ENCODE measurements around the gene SEMA5B.

Gene SEMA5B

GRCh38 chr3:122929188-122930062 lies 98.1 kb downstream of the SEMA5B start:
- H3K4me3 ChIP-seq (ENCODE audit: low read depth, low read length): no peak overlapping the region
- no peak for DNase-seq (ENCODE audit: low read depth)
- TF ChIP-seq CTCF (conservative IDR thresholded peaks at IDR 0.05; ENCODE audit: low read depth, low read length): no peak

- no peak for DNase-seq (ENCODE audit: low read depth)
- no peak overlapping the region for H3K4me3 ChIP-seq (ENCODE audit: low read depth, low read length)
- no peak for TF ChIP-seq CTCF (conservative IDR thresholded peaks at IDR 0.05; ENCODE audit: low read depth, low read length)
Observed at GRCh38 chr3:122928396-122929187, 99.0 kb downstream of the SEMA5B start.

- no peak overlapping the region for H3K4me3 ChIP-seq (ENCODE audit: low read depth, low read length)
- no peak for TF ChIP-seq CTCF (conservative IDR thresholded peaks at IDR 0.05; ENCODE audit: low read depth, low read length)
- no peak for DNase-seq (ENCODE audit: low read depth)
Observed at GRCh38 chr3:122927726-122928125, 99.8 kb downstream of the SEMA5B start.

GRCh38 chr3:122926811-122927210 lies 100.8 kb downstream of the SEMA5B start:
- TF ChIP-seq CTCF (conservative IDR thresholded peaks at IDR 0.05; ENCODE audit: low read depth, low read length): no peak
- no peak for DNase-seq (ENCODE audit: low read depth)
- no peak overlapping the region for H3K4me3 ChIP-seq (ENCODE audit: low read depth, low read length)

GRCh38 chr3:122926322-122926721 lies 101.2 kb downstream of the SEMA5B start:
- DNase-seq (ENCODE audit: low read depth): no peak
- TF ChIP-seq CTCF (conservative IDR thresholded peaks at IDR 0.05; ENCODE audit: low read depth, low read length): no peak
- no peak overlapping the region for H3K4me3 ChIP-seq (ENCODE audit: low read depth, low read length)

GRCh38 chr3:122925756-122926155 lies 101.8 kb downstream of the SEMA5B start:
- H3K4me3 ChIP-seq (ENCODE audit: low read depth, low read length): no peak overlapping the region
- DNase-seq (ENCODE audit: low read depth): no peak
- no peak for TF ChIP-seq CTCF (conservative IDR thresholded peaks at IDR 0.05; ENCODE audit: low read depth, low read length)

Measured in choroid plexus epithelial cell (primary cell).